IPS DF 19.7 (cell line): ENCODE results near the gene KCNT1.

Source experiments
- DNase-seq: peaks from one replicate; pipeline ENCODE4 v3.0.0-alpha.2; 2013; ENCODE audit warnings: low read depth, low spot score

KCNT1 gene

GRCh38 chr9:135797507-135798262 lies 95.7 kb downstream of the KCNT1 start:
- DNase-seq = no peak

DNA sequence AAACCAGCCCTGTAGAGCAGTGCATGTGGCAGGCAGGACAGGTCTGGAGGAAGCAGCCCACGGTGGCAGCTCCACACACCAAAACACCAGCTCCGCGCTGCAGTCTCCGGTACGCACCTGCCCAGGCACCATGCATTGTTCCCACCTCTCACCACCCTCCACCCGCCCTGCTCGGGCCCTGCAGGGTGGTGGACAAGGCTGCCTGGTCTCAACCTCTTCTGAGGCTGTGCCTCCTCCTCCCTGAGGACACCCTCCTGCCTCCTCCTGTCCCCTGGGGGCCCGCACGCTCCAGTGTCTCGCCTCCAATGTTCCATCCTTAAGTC lies 96.2 kb downstream of the KCNT1 start:
- no peak for DNase-seq

DNA sequence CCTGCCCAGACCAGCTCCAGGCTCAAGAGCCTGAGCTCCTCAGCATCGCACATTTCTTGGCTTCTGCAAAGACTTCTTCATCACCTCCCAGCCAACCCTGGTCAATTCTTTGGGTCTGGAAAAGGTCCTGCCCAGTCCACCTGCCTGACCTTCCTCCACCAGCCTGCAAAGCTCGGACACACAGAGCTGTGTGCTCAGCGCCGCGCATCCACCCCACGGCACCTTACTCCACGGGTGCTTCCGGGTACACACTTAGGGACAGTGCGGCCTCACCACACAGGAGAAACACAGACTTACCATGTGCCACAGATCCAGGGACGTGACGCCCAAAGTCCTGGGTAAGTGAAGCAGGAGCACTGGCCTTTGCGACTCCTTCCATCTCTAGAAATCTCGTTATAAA lies 97.3 kb downstream of the KCNT1 start:
- no peak for DNase-seq

- DNase-seq = no peak
Measured at GRCh38 chr9:135801070-135801469, 99.1 kb downstream of the KCNT1 start.

DNA sequence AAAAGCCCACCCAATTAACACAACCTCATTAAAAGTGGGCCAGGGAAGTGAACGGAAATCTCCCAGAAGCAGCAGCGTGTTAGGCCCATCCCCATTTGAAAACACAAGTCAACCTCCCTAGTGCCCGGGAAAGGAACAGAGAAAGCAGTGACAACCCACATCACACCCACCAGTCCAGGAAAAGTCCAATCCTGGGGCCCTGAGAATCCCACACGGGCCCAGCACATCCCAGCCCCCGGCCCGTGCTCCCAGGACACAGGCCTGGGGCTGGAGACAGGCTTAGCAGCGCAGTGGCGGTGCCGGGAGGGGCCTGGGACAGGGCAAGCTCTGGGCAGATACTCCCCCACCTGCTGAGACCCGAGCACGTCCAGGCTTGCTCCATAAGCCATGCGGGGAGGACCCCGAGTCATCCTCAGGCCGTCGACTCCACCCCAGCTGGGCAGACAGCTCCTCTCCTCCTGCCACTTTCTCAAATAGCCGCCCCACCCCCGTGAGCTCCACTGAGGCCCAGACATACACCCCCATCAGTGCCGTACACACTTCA lies 101.0 kb downstream of the KCNT1 start:
- DNase-seq = no peak

DNA sequence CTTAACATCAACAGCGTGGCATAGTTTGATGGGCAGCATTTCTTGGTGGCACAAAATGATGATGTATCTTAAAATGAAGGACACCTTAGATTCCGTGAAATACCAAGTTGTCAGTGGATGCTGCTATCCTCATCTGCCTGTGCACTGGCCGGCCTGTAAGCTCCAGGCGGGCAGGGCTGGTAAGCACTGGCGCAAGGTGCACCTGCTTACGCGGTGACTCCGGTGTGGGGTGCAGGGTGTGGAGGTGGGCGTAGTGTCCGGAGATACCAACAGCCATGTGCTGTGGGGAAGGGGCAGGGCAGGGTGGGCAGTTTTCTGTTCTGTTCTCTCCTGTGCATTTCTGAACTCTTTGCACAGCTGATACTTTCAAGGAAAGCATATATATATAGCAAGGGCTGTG lies 101.5 kb downstream of the KCNT1 start:
- DNase-seq = no peak

- DNase-seq = no peak
Measured at GRCh38 chr9:135804581-135805421, 102.8 kb downstream of the KCNT1 start.

GRCh38 chr9:135805422-135806022 lies 103.5 kb downstream of the KCNT1 start:
- DNase-seq = no peak

GRCh38 chr9:135809166-135809565 lies 107.2 kb downstream of the KCNT1 start:
- DNase-seq = no peak

- DNase-seq = no peak
Measured at GRCh38 chr9:135810806-135811575, 109.0 kb downstream of the KCNT1 start.

DNA sequence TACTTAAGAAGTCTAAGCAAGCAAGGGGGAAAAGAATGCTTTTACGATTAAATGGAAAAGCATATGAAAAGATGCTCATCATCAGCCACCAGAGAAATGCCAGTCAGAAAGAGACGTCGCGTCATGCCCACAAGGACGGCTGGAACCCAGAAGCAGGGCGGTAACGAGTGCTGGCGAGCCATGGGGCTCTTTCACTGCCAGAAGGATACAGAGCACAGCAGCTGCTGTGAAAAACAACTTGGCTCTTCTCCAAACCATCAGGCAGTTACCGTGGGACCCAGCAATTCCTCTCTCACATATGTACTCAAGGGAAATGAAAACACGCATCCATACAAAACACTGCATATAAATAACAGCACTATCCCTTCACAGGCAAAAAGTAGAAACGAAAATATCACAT lies 109.8 kb downstream of the KCNT1 start:
- DNase-seq = no peak

DNA sequence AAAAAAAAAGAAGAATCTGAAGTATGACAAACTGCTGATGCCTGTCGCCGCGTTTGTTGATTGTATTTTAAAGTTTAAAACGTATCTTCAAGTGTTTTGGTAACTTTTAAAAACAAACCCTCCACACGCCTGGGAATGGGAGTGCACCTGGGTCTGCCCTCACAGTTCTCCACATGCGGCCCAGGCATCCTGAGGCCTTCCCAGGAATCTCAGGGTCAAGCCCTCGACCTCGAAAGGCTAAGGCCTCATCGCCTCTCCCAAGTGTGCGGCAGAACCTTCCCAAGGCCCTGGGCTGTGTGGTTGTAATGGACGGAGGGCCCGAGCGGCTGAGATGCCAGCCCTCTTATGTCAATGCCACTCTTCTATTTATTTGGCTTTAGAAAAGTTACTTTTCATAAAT lies 111.0 kb downstream of the KCNT1 start:
- no peak for DNase-seq

DNA sequence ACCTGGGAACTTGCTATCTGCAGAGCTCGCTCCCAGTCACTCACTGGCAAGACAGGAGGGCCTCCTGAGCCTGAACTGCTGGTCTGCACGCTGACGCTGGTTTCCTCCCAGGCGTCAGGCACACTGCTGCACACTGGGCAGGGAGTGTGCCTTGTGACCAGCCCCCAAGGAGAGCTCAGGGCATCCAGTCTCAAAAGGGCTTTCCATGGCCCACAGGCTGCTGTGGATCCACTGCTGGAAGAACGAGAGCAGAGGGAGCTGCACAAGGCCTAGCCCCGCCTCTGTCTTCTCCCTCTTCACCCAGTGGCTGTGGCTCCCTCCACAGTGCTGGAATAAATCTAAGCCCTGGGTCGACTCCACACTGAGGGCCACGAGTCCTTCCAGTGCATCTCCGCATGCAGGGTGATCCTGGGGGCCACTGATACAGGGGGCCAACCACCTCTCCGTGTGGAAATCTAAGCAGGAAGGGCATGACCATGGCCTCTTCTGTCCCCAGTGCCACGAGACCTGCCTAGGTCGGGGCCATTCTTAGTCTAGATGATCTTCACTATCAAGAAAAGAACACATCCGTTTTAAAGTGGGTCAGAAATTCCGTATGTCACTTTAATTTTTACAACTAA lies 111.8 kb downstream of the KCNT1 start:
- no peak for DNase-seq

- DNase-seq = no peak
Measured at GRCh38 chr9:135814421-135815095, 112.6 kb downstream of the KCNT1 start.

DNA sequence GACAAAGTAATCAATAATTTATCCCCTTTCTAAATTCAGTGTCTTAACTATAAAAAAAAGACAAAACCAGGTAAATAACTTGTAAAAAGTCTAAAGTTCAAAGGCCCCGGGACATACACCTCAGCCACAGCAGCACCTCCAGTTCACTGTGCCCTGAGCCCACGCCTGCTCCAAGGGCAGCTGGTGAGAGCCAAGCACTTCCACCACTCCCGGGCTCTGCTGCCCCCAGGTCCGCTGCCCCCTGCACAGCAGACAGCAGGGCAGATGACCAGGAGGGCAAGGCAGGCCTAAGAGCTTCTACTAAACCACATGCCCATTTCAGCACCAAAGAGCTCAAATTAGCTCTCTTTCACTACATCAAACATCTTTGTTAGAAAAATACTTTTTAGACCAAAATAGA lies 113.4 kb downstream of the KCNT1 start:
- no peak for DNase-seq

DNA sequence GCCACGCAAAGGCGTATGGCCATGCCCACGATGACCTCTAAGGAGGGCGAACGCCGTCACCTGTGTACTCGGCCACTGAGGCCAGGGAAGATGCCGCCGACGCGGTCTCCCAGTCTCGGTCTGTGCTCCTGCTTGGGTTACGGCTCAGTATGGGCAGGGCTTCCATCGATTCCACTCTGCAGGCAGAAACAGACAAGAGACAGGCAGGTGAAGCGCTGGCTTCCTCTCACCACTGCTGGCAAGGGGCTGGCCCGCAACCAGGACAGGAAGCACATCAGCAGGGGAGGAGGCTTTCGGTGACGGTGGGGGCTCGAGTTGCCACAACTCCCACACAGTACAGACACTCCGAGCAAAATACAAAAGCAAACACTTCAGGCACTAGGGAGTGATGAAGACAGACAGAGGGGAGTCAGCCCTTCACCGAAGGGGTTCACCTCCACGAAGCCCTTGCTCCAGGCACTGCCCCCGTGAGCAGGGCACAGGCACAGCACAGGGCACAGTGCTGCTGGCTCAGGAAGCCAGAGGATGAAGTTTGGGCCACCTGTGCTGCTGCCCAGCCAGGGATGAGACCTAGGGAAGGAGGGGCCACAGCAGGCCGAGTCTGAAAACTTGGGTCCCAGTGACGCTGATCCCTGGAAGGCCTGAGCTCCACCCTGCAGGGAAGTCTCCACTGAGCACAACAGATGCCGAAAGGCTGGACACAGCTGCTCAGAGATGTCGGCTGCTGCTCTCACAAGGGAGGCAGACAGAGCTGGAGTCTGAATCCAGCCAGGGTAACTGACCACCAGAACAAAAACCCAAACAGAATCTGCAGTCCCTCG lies 114.1 kb downstream of the KCNT1 start:
- no peak for DNase-seq

- no peak for DNase-seq
Measured at GRCh38 chr9:135816651-135816970, 114.6 kb downstream of the KCNT1 start.

- DNase-seq = no peak
Measured at GRCh38 chr9:135817951-135818717, 116.1 kb downstream of the KCNT1 start.
